Suppressor macrophage treated with lipopolysaccharide for 1 hour (primary cell): Measurements from ENCODE around the gene CACFD1.

Experiments used
- DNase-seq, 3 donors: peaks; one replicate each; pipeline ENCODE4 v3.0.0-alpha.2; 2020 to 2022

CACFD1 gene

DNA sequence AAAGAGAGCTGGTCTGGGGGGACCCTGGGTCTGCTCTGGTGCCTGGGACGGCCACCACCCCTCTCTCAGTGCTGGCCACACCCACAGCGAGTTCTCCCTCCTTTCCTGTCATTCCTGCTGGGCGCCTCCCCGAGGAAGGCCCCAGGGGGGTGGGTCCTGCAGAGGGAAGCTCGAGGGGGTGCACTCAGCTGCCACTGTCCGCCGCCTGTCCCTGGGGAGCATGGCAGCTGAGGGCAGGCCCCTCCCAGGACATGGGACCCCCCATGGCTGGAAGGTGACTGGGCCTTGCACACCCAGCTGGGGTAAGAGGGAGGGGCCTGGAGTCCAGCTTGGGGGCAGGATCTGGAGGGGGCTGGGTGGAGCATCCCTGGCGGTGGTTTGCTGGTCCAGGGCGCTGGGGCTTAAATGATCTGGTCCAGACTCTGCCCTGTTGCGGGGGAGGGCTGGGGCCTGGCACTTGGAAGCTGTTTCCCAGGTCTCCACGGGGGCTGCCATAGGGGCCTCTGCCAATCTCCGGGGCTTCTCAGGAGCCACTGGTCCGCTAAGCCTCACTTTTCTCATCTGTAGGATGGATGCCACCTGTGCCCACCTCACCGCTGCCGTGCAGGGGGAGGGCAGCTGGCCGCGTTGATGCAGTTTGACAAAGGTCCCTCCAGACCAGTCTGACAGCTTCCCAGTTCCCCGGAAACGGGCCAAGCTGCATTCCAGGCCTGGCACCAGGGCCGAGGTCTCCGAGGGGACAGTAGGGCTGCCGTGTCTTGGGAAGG lies 25.1 kb downstream of the CACFD1 start:
- DNase-seq, result no peak

DNA sequence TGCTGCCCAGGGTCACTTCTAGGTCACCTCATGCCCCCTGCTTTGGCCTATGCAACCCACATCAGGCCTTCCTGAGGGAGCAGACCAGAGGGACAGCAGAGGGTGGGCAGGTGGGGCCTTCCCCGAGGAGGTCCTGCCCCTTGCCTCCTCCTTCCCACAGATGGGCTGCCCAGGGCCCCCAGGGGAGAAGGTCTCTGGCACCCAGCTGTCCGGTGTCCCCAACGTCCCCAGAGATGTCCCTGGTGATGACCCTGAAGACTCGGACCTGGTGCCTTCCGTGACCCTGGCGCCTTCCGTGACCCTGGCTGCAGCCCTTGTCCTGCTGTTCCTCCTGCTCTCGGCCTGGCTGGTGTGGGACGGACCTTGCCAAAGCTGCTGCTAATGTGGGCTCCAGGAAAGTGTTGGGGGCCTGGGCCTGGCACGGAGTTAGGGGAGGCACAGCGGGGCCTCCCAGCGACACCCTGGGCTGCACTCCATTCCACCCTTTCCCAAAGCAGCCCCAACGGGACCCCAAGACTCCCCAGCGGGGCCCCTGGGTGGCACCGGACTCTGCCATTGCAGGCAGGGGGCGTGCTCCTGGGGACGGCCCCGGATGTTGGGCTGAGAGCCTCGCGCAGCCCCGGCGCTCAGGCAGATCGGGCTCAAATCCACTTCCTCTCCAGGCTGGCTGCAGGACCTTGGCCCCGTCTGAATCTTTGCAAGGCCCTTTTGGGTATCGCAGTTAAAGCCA lies 25.9 kb downstream of the CACFD1 start:
- peak in 2 of 3 donors; percentile 45 to 58 for DNase-seq

DNA sequence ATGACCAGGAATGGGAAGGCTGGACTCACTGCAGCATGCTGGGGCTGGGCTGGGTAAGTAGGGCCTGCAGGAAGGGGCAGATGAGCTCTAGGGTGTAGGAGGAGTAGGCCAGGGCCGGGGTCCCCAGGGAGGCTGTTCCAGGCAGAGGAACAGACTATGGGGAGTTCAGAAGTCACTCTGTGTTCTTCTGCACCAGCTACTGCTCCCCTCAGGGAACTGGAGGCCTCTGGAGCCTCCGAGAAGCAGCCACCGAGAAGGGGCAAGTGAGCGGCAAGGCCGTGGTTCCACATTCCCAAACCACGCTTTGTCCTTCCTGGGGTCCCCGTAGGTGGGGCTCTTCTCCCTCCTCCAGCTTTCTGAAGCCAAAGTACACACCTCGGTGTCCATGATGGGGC lies 27.6 kb downstream of the CACFD1 start:
- DNase-seq, result no peak

DNA sequence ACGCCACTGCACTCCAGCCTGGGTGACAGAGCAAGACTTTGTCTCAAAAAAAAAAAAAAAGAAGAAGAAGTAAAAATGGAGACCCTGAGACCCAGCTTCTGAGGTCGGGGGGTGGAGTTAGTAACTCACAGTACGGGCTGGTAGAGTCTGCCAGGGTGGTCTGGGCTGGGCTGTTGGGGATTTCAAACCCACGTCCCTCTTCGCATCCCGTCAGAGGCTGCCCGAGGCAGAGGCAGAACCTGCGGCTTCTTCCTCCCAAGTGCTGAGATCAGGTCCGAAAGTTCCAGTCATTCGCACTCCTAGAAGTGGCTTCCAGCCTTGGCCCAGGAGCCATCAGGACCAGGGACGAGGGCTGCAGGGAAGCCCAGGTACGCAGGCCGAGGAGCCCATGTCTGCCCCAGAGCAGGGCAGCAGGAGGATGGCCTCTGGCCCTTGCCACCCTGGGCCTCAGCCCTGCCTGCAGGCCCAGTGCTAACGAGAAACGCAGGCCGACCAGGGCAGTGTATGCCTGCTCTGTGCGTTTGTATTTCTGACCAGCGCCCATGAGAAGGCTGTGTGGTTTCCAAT lies 29.0 kb downstream of the CACFD1 start:
- no peak for DNase-seq

DNA sequence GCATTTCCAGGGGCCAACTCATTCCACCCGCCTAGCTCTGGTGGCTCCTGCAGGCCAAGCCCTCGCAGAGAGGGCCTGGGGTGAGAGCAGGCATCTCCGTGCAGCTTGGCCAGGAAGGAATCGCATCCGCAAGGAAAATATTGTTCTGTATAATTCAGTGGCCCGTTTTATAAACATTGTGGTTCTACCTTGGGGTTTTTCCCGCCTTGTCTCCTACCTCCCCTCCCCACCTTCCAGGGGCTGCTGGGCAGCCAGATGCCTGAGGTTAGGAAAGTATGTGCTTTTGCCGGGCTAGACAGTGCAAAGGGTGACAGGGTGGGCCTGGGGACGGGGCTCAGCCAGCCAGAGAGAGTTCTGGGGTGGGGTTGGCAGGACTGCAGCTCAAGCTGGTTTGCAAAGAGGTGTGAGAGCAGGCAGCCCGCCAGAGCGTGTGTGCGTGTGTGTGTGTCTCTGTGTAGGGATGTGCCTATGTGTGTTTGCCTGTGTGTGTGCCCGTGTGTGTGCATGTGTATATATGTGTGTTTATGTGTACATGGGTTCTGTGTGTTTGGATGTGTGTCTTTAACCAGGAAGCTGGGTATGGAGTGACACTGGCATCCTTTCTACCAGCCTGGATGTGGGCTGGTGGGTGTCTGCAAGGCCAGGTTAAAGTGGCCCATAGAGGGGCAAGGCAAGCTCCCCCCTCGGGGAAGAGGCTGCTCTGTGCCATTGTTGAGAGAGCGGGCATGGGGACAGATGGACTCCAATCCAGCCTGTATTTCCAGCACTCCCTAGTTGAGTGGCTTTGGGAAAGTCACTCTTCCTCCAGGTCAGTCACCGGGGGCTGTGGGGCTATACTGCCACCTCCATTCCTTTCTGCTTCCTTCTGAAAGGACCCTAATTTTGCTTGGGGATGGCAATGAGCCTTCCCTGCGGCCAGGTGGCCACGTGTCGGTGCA lies 29.7 kb downstream of the CACFD1 start:
- no peak for DNase-seq

DNA sequence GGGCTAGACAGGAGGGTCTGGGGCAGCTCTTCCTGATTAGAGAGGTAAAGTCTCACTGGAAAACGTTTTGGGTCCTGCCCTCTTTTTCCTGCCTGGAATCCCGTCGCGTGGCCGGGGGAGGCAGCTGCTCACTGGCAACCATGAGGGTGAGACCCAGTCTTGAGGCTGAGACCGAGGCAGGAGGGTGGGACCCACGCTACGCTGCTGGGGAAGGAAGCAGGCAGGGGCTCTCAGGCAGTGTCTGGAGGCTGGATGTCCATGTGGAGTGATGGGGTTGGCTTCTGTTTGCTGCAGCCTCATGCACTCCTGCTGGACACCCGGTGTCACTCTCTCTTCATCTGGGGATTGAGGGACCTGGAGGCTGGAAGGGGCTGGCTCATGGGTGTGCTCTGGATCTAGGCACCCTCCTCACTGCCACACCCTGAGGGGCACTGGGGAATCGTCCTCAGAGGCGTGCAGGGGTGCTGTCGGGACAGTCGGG lies 30.5 kb downstream of the CACFD1 start:
- DNase-seq, result no peak

DNA sequence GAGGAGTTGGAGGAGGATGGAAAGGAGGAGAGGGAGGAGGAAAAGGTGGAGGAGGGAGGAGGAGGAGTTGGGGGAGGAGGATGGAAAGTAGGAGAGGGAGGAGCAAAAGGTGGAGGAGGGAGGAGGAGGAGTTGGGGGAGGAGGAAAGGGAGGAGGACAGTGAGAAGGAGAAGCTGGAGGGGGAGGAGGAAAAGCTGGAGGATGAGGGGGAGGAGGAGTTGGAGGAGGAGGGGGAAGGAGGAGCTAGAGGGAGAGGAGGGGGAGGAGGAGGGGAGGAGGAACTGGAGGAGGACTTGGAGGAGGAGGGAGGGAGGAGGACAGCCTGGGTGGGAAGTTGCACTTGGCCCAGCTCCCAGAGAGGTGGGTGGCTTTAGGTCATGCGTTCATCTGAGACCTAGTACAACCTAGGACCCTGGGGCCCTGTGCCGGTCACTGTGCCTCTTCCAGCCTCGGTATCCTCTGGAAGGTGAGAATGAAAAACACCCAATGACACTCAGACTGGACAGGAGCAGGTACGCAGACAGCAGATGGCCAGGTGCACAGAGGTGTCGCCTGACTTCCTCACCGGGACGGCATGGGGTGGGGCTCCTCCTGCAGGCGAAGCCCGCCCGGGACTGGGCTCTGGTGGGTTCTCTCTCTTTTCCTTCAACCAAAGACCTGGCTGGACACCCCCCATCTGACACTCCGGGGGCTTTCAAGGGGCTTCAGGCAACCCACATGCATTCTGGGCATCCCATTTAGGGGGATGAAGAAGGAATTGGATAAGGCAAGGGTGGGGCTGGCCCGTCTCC lies 31.3 kb downstream of the CACFD1 start:
- DNase-seq, result no peak

DNA sequence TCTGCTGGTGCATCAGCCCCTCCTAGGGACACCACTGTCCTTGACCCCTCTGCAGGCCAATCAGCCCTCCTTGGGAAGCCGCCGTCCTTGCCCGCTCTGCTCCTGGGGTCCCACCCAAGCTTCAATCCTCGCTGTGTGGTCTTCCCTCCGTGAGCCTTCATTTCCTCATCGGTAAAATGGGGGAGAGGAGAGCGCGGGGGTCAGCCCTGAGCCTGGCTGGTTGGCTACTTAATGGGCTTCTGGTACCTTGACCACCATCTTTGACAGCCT lies 31.8 kb downstream of the CACFD1 start:
- DNase-seq, result no peak

DNA sequence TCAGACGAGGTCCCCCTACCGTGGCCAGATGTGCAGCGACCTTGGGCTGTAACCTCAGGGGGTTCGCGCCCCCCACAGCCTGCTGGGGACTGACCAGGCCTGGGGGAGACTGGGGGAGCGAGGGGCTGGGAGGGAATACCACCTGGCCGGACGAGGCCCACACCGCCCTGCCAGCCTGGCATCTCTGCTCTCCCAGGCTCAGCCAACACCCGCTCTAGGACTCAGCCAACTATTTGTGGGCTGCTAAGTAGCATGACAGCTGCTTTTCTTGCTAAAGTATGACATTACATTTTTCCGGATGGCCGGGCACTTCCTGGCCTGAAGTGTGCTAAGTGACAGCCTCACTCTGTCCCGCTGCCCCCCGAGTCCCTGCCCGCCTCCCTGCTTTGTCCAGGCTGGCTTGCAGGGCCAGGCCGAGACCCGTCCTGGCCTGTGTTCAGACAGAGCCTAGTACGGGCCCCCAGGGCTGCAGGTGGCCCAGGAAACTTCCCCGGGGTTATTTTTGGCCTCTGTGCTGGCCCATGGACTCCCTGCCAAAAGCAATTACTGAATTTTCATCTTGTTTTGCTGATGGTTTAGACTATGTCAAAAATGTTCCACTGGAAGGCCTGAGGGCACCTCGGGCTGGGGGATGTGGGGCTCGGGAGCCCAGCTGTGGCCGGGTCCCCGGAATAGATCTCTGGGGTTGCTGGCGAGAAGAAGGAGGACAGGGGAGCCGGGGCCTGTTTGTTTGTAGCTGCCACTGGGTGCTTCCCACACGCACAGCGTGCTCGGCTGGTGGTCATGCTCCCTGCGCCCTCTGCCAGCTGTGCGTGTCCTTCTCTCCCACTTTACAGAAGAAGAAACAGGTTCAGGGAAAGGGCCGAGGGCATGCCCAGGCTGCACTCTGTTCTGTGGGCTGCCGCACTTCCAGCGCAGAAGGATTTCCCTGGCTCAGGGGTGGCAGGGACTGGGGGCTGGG lies 32.6 kb downstream of the CACFD1 start:
- DNase-seq, result no peak

DNA sequence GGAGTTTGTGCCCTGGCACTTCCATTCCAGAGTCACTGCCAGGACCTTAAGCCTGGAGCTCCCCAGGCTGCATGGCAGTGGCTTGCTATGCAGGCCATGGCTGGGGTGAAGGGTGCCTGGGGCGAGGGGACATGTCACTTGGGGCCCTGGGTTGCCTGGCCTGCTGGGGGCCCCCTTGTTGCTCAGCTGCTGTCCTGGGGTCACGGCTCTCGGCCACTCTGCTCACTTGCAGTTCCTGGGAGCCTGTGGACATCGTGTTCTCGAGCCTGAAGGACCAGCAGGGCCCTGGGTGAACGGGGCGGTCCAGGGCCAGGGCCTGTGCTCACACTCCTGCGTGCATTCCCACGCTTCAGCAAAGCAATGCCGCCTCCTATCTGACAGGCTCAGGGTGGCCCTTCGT lies 33.6 kb downstream of the CACFD1 start:
- no peak for DNase-seq

DNA sequence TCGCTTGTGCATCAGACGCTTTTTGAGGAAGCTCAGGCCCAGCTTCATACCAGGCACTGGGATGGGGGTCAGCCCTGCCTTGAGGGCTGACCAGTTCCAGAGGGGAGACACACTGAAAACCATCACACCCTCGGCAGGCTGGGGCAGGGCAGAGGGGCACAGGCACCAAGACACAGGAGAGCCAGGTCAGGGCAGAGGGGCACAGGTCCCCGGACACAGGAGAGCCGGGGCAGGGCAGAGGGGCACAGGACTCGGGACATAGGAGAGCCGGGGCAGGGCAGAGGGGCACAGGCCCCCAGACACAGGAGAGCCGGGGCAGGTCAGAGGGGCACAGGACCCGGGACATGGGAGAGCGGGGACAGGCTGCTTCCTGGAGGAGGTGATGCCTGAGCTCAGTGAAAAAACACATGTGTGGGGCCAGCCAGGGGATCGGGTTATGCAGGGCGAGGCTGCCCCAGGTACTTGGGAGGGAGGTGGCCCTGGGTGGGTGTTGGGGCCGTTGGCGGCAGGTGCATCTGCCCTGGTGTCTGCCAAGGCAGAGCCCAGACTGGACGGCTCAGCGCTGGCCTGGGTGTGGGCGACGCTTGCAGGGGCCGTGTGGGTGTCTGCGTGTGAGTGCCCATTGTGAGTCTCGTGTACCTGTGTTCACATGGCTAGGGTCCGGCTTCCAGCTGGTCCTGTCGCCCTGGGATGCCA lies 34.2 kb downstream of the CACFD1 start:
- DNase-seq, result no peak

DNA sequence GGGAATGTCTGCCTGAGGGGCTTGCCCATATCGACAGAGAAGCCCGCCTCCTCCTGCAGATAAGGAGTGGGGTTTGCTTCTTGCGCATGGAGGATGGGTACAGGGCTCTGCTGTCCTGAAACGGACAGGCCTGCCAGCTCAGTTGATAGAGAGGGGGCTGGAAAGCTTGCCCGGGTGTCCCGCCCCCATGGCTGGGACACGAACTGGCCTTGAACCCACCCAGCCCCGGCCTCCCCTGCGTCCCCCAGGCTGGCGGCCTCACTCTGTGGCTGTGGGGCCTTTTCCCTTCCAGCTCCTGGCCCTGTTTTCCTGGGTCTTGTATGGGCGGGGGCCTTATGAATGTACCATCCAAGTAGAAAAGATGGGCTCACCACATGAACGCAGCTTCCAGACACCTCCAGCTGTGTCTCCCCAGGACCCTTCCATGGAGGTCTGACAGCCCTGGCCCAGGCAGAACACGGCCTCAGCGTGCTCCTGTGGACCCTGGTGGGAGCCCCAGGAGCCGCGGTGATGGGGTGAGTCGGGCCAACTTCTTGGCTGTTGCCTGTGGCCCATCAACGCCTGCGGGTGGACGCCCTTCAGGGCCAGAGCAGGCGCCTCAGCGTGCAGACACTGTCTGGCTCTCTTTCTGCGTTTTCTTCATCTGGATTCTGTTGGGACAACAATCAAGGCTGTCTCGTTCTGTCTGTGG lies 35.0 kb downstream of the CACFD1 start:
- DNase-seq, result no peak

DNA sequence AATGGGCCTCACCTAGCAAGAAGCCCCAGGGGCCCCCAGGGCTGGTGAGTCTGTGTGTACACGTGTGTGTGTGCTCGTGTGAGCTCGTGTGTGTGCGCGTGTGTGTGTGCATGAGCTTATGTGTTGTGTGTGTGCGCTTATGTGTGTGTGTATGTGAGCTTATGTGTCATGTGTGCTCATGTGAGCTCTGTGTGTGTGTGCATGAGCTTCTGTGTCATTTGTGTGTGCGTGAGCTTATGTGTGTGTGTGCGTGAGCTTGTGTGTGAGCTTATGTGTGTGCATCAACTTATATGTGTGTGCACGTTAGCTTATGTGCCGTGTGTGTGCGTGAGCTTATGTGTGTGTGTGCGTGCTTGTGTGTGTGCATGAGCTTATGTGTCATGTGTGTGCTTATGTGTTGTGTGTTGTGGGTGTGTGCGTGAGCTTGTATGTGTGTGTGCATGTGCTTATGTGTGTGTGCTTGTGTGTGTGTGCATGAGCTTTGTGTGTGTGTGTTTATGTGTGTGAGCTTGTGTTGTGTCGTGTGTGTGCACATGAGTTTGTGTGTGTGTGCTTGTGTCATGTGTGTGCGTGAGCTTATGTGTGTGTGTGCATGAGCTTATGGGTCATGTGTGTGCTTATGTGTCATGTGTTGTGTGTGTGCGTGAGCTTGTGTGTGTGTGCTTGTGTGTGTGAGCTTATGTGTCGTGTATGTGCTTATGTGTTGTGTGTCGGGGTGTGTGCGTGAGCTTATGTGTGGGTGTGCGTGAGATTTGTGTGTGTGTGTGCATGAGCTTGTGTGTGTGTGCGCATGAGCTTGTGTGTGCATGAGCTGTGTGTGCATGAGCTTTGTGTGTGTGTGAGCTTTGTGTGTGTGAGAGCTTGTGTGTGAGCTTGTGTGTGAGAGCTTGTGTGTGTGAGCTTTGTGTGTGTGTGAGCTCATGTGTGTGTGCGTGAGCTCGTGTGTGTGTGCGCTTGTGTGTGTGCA lies 35.8 kb downstream of the CACFD1 start:
- DNase-seq, result no peak

DNA sequence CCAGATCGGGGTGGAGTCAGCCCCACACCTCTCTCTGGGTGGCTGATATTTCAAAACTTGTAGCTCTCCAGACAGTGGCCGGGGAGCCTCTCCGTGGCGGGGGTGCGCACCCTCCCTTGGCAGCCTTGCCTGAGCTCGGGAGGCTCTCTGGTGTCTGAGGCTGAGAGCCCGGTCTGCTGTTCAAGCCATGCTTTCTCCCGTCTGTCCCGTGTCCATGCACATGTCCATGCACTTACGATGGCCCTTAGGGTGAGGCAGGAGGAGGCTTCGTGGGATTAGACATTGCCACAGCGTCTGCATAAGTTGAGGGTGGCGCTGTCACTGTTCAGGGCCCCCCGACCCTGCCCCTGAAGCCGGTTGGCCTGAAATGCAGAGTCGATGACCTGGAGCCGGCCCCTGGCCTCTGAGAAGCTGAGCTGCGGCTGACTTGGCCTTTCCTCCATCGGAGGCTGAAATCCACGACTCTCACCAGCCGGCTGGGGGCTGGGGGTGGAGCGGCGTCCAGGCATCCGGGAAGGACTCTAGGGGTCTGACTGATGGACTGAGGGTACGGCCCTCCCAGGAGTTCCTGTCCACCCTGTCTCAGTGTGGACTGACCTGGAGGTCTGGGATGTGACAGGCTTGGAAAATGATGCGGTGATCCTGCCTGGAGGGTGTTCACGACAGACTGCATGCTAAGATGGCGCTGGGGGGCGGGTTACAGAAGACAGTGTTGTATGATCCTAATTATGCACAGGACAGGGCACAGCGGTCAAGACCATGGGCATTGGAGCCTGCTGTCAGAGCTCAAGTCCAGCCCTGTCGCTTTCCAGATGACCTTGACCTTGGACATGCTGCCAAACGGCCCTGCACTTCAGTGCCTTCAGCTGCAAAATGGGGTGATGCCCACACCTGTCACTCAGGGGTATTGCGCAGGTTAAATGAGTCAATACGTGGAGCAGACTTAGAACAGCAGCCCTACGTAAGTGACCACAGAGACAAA lies 37.4 kb downstream of the CACFD1 start:
- no peak for DNase-seq

DNA sequence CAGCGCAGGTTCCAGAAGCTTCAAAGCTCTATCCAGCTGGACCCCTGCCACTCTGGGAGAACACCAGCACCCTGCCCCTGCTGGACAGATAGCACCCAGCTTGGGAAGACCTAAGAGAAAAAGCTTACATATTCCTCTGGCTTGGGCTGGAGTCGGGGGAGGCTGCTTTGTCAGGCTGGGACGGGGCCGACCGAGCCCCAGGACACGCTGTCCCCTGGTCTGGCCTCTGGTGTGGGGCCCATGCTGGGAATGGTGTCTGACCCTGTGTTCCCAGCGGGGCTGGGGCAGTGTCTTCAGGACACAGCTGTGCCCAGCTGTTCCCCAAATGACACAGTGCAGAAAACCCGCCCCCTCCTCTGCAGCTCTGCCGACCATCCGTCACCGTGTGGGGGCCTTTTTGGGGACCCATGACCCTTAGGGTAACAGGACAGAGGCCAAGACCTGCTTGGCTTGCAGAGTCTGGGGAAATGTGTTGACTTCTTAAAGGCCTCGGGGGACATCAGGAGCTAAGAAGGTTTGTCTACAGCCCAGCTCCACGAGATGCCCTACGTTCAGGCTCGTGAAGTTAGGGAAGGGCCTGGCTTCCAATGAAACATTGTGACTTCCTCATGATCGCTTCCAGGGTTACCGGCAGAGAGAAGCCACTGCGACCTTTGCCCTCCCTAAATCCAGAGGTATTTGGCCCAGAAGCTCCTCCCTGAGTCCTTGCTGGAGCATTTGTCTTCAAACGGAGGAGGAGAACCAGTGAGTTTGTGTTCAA lies 39.5 kb downstream of the CACFD1 start:
- DNase-seq, result no peak

DNA sequence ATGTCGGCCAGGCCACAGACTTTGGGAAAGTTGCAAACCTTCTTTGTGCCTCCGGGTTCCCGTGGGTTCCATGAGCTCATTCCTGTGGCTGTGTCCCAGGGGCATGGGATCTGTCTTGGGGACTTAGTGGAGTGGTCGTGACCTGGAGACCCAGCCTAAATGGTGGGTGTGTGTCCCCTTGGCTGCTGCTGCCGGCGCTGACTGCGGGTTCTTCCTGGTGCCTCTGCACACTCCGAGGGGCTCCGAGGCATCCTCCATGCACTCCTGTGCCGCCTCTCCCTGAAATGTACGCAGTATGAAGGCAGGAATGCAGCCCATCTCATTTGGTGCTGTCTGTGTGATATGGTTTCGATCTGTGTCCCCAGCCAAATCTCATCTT lies 40.1 kb downstream of the CACFD1 start:
- no peak for DNase-seq

DNA sequence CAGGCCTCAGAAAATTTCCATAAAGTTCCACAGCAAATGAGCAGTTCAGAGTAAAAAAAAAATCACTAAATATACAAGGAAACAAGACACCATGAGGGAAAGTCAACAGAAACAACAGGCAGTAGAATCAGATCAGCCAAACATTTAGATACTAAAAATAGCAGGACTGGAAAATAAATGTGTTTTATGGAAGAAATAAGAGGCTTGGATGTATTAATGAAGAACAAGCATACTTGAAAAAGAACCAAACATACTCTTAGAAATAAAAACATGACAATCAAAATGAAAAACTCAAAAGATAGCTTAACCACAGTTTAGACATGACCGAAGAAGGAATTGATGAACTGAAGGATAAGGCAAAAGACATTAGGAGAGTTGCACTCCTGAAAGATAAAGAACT lies 42.3 kb downstream of the CACFD1 start:
- no peak for DNase-seq
